ENCODE measurements around the gene KCNMA1.

DNA sequence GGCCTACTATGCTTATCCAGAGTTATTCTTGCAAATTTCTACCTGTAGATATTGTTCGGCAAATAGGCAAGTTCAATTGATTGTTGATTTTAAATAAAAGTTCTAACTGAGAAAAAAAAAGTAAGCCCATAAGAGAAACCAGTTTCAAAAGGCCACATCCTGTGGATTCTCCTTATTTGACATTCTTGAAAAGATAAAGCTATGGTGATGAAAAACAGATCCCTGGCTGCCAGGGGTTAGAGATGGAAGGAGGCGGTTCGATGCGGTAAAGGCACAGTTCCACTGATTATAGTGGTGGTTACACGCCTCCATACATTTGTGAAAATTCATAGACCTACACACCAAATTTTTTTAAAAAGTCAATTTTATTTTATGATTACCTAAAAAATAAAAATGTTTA lies 347.8 kb downstream of the KCNMA1 start:
- TF ChIP-seq, protein P1, sequence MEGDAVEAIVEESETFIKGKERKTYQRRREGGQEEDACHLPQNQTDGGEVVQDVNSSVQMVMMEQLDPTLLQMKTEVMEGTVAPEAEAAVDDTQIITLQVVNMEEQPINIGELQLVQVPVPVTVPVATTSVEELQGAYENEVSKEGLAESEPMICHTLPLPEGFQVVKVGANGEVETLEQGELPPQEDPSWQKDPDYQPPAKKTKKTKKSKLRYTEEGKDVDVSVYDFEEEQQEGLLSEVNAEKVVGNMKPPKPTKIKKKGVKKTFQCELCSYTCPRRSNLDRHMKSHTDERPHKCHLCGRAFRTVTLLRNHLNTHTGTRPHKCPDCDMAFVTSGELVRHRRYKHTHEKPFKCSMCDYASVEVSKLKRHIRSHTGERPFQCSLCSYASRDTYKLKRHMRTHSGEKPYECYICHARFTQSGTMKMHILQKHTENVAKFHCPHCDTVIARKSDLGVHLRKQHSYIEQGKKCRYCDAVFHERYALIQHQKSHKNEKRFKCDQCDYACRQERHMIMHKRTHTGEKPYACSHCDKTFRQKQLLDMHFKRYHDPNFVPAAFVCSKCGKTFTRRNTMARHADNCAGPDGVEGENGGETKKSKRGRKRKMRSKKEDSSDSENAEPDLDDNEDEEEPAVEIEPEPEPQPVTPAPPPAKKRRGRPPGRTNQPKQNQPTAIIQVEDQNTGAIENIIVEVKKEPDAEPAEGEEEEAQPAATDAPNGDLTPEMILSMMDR (conservative IDR thresholded peaks at IDR 0.05) = no peak
- TF ChIP-seq EZH2 (IDR thresholded peaks at IDR 0.05; ENCODE audit: low read depth) = no peak

Data from PC-9 (cell line).